ENCODE results near the gene GPC6.

The GPC6 gene

GRCh38 chr13:93624311-93624777 lies 397.7 kb downstream of the GPC6 start:
- no peak for DNase-seq

- no peak for DNase-seq
Measured at GRCh38 chr13:93625536-93625935, 398.9 kb downstream of the GPC6 start.

- DNase-seq, result no peak
Measured at GRCh38 chr13:93628136-93628797, 401.7 kb downstream of the GPC6 start.

- peak; percentile 25 for DNase-seq
Measured at GRCh38 chr13:93635616-93636032, 409.0 kb downstream of the GPC6 start.

- no peak for DNase-seq
Measured at GRCh38 chr13:93637852-93638251, 411.2 kb downstream of the GPC6 start.

GRCh38 chr13:93640452-93640851 lies 413.8 kb downstream of the GPC6 start:
- no peak for DNase-seq

- no peak for DNase-seq
Measured at GRCh38 chr13:93646245-93646644, 419.6 kb downstream of the GPC6 start.

- no peak for DNase-seq
Measured at GRCh38 chr13:93649496-93649895, 422.9 kb downstream of the GPC6 start.

GRCh38 chr13:93653776-93654175 lies 427.2 kb downstream of the GPC6 start:
- DNase-seq, result no peak

- DNase-seq, result no peak
Measured at GRCh38 chr13:93655154-93655553, 428.5 kb downstream of the GPC6 start.

- no peak for DNase-seq
Measured at GRCh38 chr13:93660391-93661063, 433.9 kb downstream of the GPC6 start.

GRCh38 chr13:93670866-93671265 lies 444.3 kb downstream of the GPC6 start:
- DNase-seq, result no peak

- no peak for DNase-seq
Measured at GRCh38 chr13:93672996-93673395, 446.4 kb downstream of the GPC6 start.

- no peak for DNase-seq
Measured at GRCh38 chr13:93673885-93674284, 447.3 kb downstream of the GPC6 start.

- DNase-seq, result no peak
Measured at GRCh38 chr13:93674337-93674755, 447.7 kb downstream of the GPC6 start.

GRCh38 chr13:93680329-93680728 lies 453.7 kb downstream of the GPC6 start:
- no peak for DNase-seq

GRCh38 chr13:93685900-93686299 lies 459.3 kb downstream of the GPC6 start:
- DNase-seq, result no peak

GRCh38 chr13:93686399-93686798 lies 459.8 kb downstream of the GPC6 start:
- DNase-seq, result no peak

GRCh38 chr13:93687261-93687660 lies 460.7 kb downstream of the GPC6 start:
- peak; percentile 40 for DNase-seq

GRCh38 chr13:93689333-93689732 lies 462.7 kb downstream of the GPC6 start:
- DNase-seq, result peak; percentile 48

- DNase-seq, result peak; percentile 13
Measured at GRCh38 chr13:93690139-93690538, 463.5 kb downstream of the GPC6 start.

- no peak for DNase-seq
Measured at GRCh38 chr13:93698016-93698613, 471.5 kb downstream of the GPC6 start.

- peak; percentile 61 for DNase-seq
Measured at GRCh38 chr13:93700115-93700514, 473.5 kb downstream of the GPC6 start.

Measured in HCEC 1CT (cell line).